H54 (cell line): ENCODE results near the gene BARHL1.

Experiments
- DNase-seq: peaks from one replicate; pipeline ENCODE4 v3.0.0; 2011; ENCODE audit warnings: low spot score, mixed read lengths; ENCODE audit not compliant: insufficient read length
- FAIRE-seq: peaks from 3 replicates; lab custom pipeline; 2011; peaks lifted over from hg19 to GRCh38; lab: Jason Lieb, UNC
- POLR2A ChIP-seq: IDR thresholded peaks from 2 replicates; pipeline ENCODE4 v1.6.1; 2011; ENCODE audit warnings: low read depth, mild to moderate bottlenecking, low read length

The BARHL1 gene

GRCh38 chr9:132586830-132587591 lies 4.6 kb downstream of the BARHL1 start:
- DNase-seq (no peak), FAIRE-seq (no peak)
- no peak for TF ChIP-seq POLR2A

GRCh38 chr9:132587592-132587955 lies 5.2 kb downstream of the BARHL1 start:
- DNase-seq (no peak), FAIRE-seq (no peak)
- no peak for TF ChIP-seq POLR2A

- DNase-seq: no peak
- FAIRE-seq: no peak
- TF ChIP-seq POLR2A: no peak
These were observed 5.7 kb downstream of the BARHL1 start for GRCh38 chr9:132588098-132588497.

- FAIRE-seq (no peak), DNase-seq (no peak)
- TF ChIP-seq POLR2A: no peak
These were observed 6.2 kb downstream of the BARHL1 start for GRCh38 chr9:132588501-132589147.

- no peak for DNase-seq
- FAIRE-seq: no peak
- no peak for TF ChIP-seq POLR2A
These were observed 7.0 kb downstream of the BARHL1 start for GRCh38 chr9:132589148-132590036.

GRCh38 chr9:132590037-132590317 lies 7.6 kb downstream of the BARHL1 start:
- DNase-seq (no peak), FAIRE-seq (no peak)
- no peak for TF ChIP-seq POLR2A

- DNase-seq (no peak), FAIRE-seq (no peak)
- TF ChIP-seq POLR2A: no peak
These were observed 8.1 kb downstream of the BARHL1 start for GRCh38 chr9:132590318-132591182.

- no peak for DNase-seq
- no peak for FAIRE-seq
- no peak for TF ChIP-seq POLR2A
These were observed 8.8 kb downstream of the BARHL1 start for GRCh38 chr9:132591244-132591643.

GRCh38 chr9:132591751-132592314 lies 9.4 kb downstream of the BARHL1 start:
- no peak for TF ChIP-seq POLR2A
- FAIRE-seq: no peak
- no peak for DNase-seq

- DNase-seq (no peak), FAIRE-seq (no peak)
- TF ChIP-seq POLR2A: no peak
These were observed 10.0 kb downstream of the BARHL1 start for GRCh38 chr9:132592451-132592850.

GRCh38 chr9:132594412-132594811 lies 12.0 kb downstream of the BARHL1 start:
- no peak for FAIRE-seq

GRCh38 chr9:132595319-132595718 lies 12.9 kb downstream of the BARHL1 start:
- TF ChIP-seq POLR2A: no peak
- FAIRE-seq (no peak), DNase-seq (no peak)

More at GRCh38 chr9:132594412-132594811, 12.0 kb downstream of the BARHL1 start:
- TF ChIP-seq POLR2A: no peak
- no peak for DNase-seq

- DNase-seq: no peak
- no peak for FAIRE-seq
- TF ChIP-seq POLR2A: no peak
These were observed 13.8 kb downstream of the BARHL1 start for GRCh38 chr9:132596200-132596599.
